Sigmoid colon (tissue), 7 donors: ENCODE measurements around the gene PRKD1. TPM values are rescaled to one million over a fixed set of nuclear protein-coding genes. Genes with fewer than 3 reads are reported as not detected.

ENCODE experiments used
- DNase-seq: peaks from one replicate; pipeline ENCODE4 v3.0.0-alpha.2; 2019
- H3K27ac ChIP-seq, 4 donors: fragments of 200-600 bp; sonication (generic); one replicate each; pipeline ENCODE4 v1.5.1; 2016 to 2019; ENCODE audit warnings: mild to moderate bottlenecking in 1 of 4
- H3K27me3 ChIP-seq, 3 donors: fragments of 200-600 bp; sonication (generic); one replicate each; pipeline ENCODE4 v1.5.1; 2019; ENCODE audit warnings: mild to moderate bottlenecking in 1 of 3
- H3K36me3 ChIP-seq, 4 donors: fragments of 200-600 bp; sonication (generic); one replicate each; pipeline ENCODE4 v1.5.1; 2016 to 2019
- H3K4me1 ChIP-seq, 4 donors: fragments of 200-600 bp; sonication (generic); one replicate each; pipeline ENCODE4 v1.5.1; 2017 to 2019
- H3K4me3 ChIP-seq, 4 donors: fragments of 200-600 bp; sonication (generic); one replicate each; pipeline ENCODE4 v1.5.1; 2017 to 2019; ENCODE audit warnings: mild to moderate bottlenecking in 2 of 4, moderate library complexity in 1 of 4
- H3K9me3 ChIP-seq, 4 donors: fragments of 200-600 bp in 3 of 4; sonication (generic) in 3 of 4; one replicate each; pipeline versions ENCODE4 v1.5.1 to v1.6.1; 2013 to 2019
- CTCF ChIP-seq, 4 experiments: fragments of 450-650 bp in 3 of 4; fragments of 200-600 bp in 1 of 4; IDR thresholded peaks; one replicate each; pipeline ENCODE4 v1.5.1; 2016 to 2019; ENCODE audit warnings: antibody characterized with exemption in 4 of 4, mild to moderate bottlenecking in 3 of 4, moderate library complexity in 2 of 4
- EP300 ChIP-seq, 4 donors: sonication (generic); formaldehyde crosslinking; IDR thresholded peaks; one replicate each; pipeline ENCODE4 v1.6.1; 2017; ENCODE audit warnings: antibody characterized with exemption in 4 of 4
- POLR2A ChIP-seq, 2 donors: fragments of 450-650 bp; IDR thresholded peaks; one replicate each; pipeline ENCODE4 v1.6.1; 2016; ENCODE audit warnings: antibody characterized with exemption in 2 of 2, mild to moderate bottlenecking in 2 of 2, moderate library complexity in 2 of 2
- POLR2AphosphoS5 ChIP-seq, 4 donors: sonication (generic); formaldehyde crosslinking; IDR thresholded peaks; one replicate each; pipeline ENCODE4 v1.6.1; 2017; ENCODE audit warnings: antibody characterized with exemption in 4 of 4
- WGBS, 2 donors: extraction: QIAGEN DNeasy Blood & Tissue Kit; methylation state at CpG; one replicate each; pipeline ENCODE4 v1.1.7; 2013; 5-methylcytosine and 5-hydroxymethylcytosine counted together
- intact Hi-C: fragments of 100-400 bp; cut with DNase I; formaldehyde crosslinking; loops from one replicate; pipeline ENCODE4 v1.15.1; 2023
- polyA plus RNA-seq, 3 donors: library from polyadenylated mRNA; stranded (reverse); fragments of 200-250 nt; gene quantifications; one replicate each; pipeline ENCODE4 v1.2.3, GENCODE V29; 2013
- total RNA-seq, 4 donors: library from RNA; depleted of rRNA; stranded (reverse); fragments of >200 nt; gene quantifications; one replicate each; pipeline ENCODE4 v1.1.0, GENCODE V29; 2016
- donor health status: healthy with polysubstance abuse.
- donor health status: Bipolar disorder and iron deficiency.
- donor health status: healthy.

The PRKD1 gene
- total and polyA plus RNA-seq, 7 donors, result 0.46 to 27.1 (median 14.5) TPM

GRCh38 chr14:29755311-29756018 is 172.2 kb downstream of the PRKD1 start:
- WGBS, 2 donors, result 80 to 82% methylated on average over 4 of the region's 4 CpGs
- H3K4me1 ChIP-seq, result peaks cover 0 to 6% (median 0%) of the 10 kb centered on the region in 4 donors
- DNase-seq, result no peak
- TF ChIP-seq EP300 (IDR thresholded peaks at IDR 0.05), result no peak
- TF ChIP-seq CTCF (IDR thresholded peaks at IDR 0.05), result no peak
- no peaks in the 10 kb centered on the region for H3K27me3 ChIP-seq
- intact Hi-C loops, result no loop called here
- H3K4me3 ChIP-seq, result no peak overlapping the region
- no peaks in the 10 kb centered on the region for H3K36me3 ChIP-seq
- no peaks in the 10 kb centered on the region for H3K9me3 ChIP-seq
- H3K27ac ChIP-seq, result no peak overlapping the region

- peaks cover 0 to 6% (median 0%) of the 10 kb centered on the region in 4 donors for H3K4me1 ChIP-seq
- H3K36me3 ChIP-seq, result no peaks in the 10 kb centered on the region
- no peaks in the 10 kb centered on the region for H3K9me3 ChIP-seq
- TF ChIP-seq POLR2AphosphoS5 (IDR thresholded peaks at IDR 0.05), result no peak
- TF ChIP-seq POLR2A (IDR thresholded peaks at IDR 0.05), result no peak
- TF ChIP-seq EP300 (IDR thresholded peaks at IDR 0.05), result no peak
- H3K27me3 ChIP-seq, result no peaks in the 10 kb centered on the region
- 47 to 92% methylated on average over 1 of the region's 1 CpG for WGBS, 2 donors
- DNase-seq, result no peak
- no peak overlapping the region for H3K4me3 ChIP-seq
- no peak overlapping the region for H3K27ac ChIP-seq
- intact Hi-C loops, result no loop called here
These were observed 173.5 kb downstream of the PRKD1 start for GRCh38 chr14:29754134-29754533.

GRCh38 chr14:29752221-29752923 is 175.3 kb downstream of the PRKD1 start:
- H3K4me1 ChIP-seq, result no peaks in the 10 kb centered on the region
- H3K4me3 ChIP-seq, result no peak overlapping the region
- 22 to 58% methylated on average over 3 of the region's 3 CpGs for WGBS, 2 donors
- H3K9me3 ChIP-seq, result no peaks in the 10 kb centered on the region
- no peak overlapping the region for H3K27ac ChIP-seq
- H3K36me3 ChIP-seq, result no peaks in the 10 kb centered on the region
- DNase-seq, result no peak
- intact Hi-C loops, result no loop called here
- TF ChIP-seq POLR2AphosphoS5 (IDR thresholded peaks at IDR 0.05) (no peak), POLR2A (IDR thresholded peaks at IDR 0.05) (no peak), CTCF (IDR thresholded peaks at IDR 0.05) (no peak), EP300 (IDR thresholded peaks at IDR 0.05) (no peak)
- H3K27me3 ChIP-seq, result no peaks in the 10 kb centered on the region

GRCh38 chr14:29749829-29750228 is 177.8 kb downstream of the PRKD1 start:
- Histone ChIP-seq H3K36me3 (no peaks in the 10 kb centered on the region), H3K4me1 (peaks cover 0 to 2% (median under 1%) of the 10 kb centered on the region in 4 donors), H3K27ac (no peak overlapping the region), H3K4me3 (no peak overlapping the region), H3K9me3 (no peaks in the 10 kb centered on the region), H3K27me3 (no peaks in the 10 kb centered on the region)
- no peak for DNase-seq
- TF ChIP-seq CTCF (IDR thresholded peaks at IDR 0.05) (no peak), POLR2AphosphoS5 (IDR thresholded peaks at IDR 0.05) (no peak), EP300 (IDR thresholded peaks at IDR 0.05) (no peak), POLR2A (IDR thresholded peaks at IDR 0.05) (no peak)
- intact Hi-C loops, result no loop called here
- 13 to 48% methylated on average over 2 of the region's 2 CpGs for WGBS, 2 donors

- no peak for DNase-seq
These were observed 178.3 kb downstream of the PRKD1 start for GRCh38 chr14:29749327-29749726.

More at GRCh38 chr14:29749327-29749726, 178.3 kb downstream of the PRKD1 start:
- TF ChIP-seq EP300 (IDR thresholded peaks at IDR 0.05) (no peak), CTCF (IDR thresholded peaks at IDR 0.05) (no peak), POLR2AphosphoS5 (IDR thresholded peaks at IDR 0.05) (no peak), POLR2A (IDR thresholded peaks at IDR 0.05) (no peak)
- no peak overlapping the region for H3K4me3 ChIP-seq
- no peaks in the 10 kb centered on the region for H3K9me3 ChIP-seq
- WGBS, 2 donors, result 40 to 62% methylated on average over 3 of the region's 3 CpGs
- intact Hi-C loops, result no loop called here
- H3K4me1 ChIP-seq, result peaks cover 0 to 7% (median 3%) of the 10 kb centered on the region in 4 donors
- H3K36me3 ChIP-seq, result no peaks in the 10 kb centered on the region
- no peak overlapping the region for H3K27ac ChIP-seq
- H3K27me3 ChIP-seq, result no peaks in the 10 kb centered on the region
